Osteoblast (primary cell): ENCODE data around the gene MAP3K12. TPM values are rescaled to one million over a fixed set of nuclear protein-coding genes. Genes with fewer than 3 reads are reported as not detected.
"Not testable (repeated sequence)": the region's sequence is repeated elsewhere in the genome, so short reads cannot be mapped to it uniquely, and the experiment has no call there.

ENCODE experiments used
- DNase-seq: peaks from one replicate; pipeline ENCODE4 v3.0.0; 2011; ENCODE audit warnings: low spot score, mixed read lengths; ENCODE audit not compliant: insufficient read length; ENCODE audit errors: missing footprints
- H2AFZ ChIP-seq: 2 replicates; pipeline ENCODE4 v1.6.0; 2011; ENCODE audit warnings: mild to moderate bottlenecking, low read length
- H3K27ac ChIP-seq: 2 replicates; pipeline ENCODE4 v1.5.1; 2011; ENCODE audit warnings: mild to moderate bottlenecking, low read depth, low read length, moderate library complexity
- H3K27me3 ChIP-seq: 2 replicates; pipeline ENCODE4 v1.6.0; 2012; ENCODE audit warnings: mild to moderate bottlenecking, control low read depth, inconsistent platforms, low read length, moderate library complexity; ENCODE audit not compliant: insufficient read depth
- H3K36me3 ChIP-seq: 2 replicates; pipeline ENCODE4 v1.5.1; 2011; ENCODE audit warnings: mild to moderate bottlenecking, low read length, control low read depth, moderate library complexity; ENCODE audit not compliant: insufficient read depth
- H3K4me1 ChIP-seq: 2 replicates; pipeline ENCODE4 v1.5.1; 2011; ENCODE audit warnings: mild to moderate bottlenecking, low read length, control low read depth, moderate library complexity; ENCODE audit not compliant: insufficient read depth
- H3K4me2 ChIP-seq: 2 replicates; pipeline ENCODE4 v1.6.0; 2011; ENCODE audit warnings: mild to moderate bottlenecking, low read length; ENCODE audit not compliant: insufficient read depth
- H3K4me3 ChIP-seq: fragments of 200-600 bp; sonication (generic); 3 replicates; pipeline ENCODE4 v1.5.1; 2012; ENCODE audit warnings: mild to moderate bottlenecking, low read length, inconsistent platforms; ENCODE audit not compliant: insufficient read depth
- H3K79me2 ChIP-seq: 2 replicates; pipeline ENCODE4 v1.6.0; 2012; ENCODE audit warnings: mild to moderate bottlenecking, low read length, control low read depth, inconsistent platforms; ENCODE audit not compliant: insufficient read depth
- H3K9me3 ChIP-seq: 2 replicates; pipeline ENCODE4 v1.5.1; 2011; ENCODE audit warnings: low read depth, low read length, control low read depth
- H4K20me1 ChIP-seq: 2 replicates; pipeline ENCODE4 v1.6.0; 2012; ENCODE audit warnings: mild to moderate bottlenecking, low read length, control low read depth; ENCODE audit not compliant: insufficient read depth
- total RNA-seq: library from RNA; depleted of rRNA; stranded (reverse); fragments of >200 nt; gene quantifications from 2 replicates; pipeline ENCODE4 v1.2.3, GENCODE V29; 2012
- TF ChIP-seq, protein P1 (sequence below): IDR thresholded peaks from 2 replicates; pipeline ENCODE4 v1.5.1; 2011; ENCODE audit warnings: mild to moderate bottlenecking, low read depth, low read length, moderate library complexity; ENCODE audit errors: extremely low read depth

MAP3K12 gene
- total RNA-seq, 1 donor, result 49.6 TPM

DNA sequence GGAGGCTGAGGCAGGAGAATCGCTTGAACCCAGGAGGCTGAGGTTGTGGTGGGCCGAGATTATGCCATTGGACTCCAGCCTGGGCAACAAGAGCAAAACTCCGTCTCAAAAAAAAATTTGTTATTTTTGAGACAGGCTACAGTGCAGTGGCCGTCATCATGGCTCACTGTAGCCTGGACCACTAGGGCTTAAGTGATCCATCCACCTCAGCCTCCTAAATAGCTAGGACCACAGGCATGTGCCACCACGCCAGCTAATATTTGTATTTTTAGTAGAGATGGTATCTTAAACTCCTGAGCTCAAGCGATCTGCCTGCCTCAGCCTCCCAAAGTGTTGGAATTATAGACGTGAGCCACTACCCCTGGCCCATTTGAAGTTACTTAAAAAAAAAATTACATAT is 48.3 kb downstream of the MAP3K12 start:
- no peak overlapping the region for H3K4me3 ChIP-seq
- no peak overlapping the region for H3K27ac ChIP-seq
- no peak overlapping the region for H3K4me2 ChIP-seq
- peaks cover 21% of the 10 kb centered on the region for H3K4me1 ChIP-seq
- peaks cover 42% of the 10 kb centered on the region for H3K79me2 ChIP-seq
- H3K27me3 ChIP-seq, result no peaks in the 10 kb centered on the region
- peaks cover 32% of the 10 kb centered on the region for H4K20me1 ChIP-seq
- H2AFZ ChIP-seq, result no peak overlapping the region
- DNase-seq, result no peak
- TF ChIP-seq, protein P1, sequence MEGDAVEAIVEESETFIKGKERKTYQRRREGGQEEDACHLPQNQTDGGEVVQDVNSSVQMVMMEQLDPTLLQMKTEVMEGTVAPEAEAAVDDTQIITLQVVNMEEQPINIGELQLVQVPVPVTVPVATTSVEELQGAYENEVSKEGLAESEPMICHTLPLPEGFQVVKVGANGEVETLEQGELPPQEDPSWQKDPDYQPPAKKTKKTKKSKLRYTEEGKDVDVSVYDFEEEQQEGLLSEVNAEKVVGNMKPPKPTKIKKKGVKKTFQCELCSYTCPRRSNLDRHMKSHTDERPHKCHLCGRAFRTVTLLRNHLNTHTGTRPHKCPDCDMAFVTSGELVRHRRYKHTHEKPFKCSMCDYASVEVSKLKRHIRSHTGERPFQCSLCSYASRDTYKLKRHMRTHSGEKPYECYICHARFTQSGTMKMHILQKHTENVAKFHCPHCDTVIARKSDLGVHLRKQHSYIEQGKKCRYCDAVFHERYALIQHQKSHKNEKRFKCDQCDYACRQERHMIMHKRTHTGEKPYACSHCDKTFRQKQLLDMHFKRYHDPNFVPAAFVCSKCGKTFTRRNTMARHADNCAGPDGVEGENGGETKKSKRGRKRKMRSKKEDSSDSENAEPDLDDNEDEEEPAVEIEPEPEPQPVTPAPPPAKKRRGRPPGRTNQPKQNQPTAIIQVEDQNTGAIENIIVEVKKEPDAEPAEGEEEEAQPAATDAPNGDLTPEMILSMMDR, result no peak
- no peaks in the 10 kb centered on the region for H3K9me3 ChIP-seq
- peaks cover 29% of the 10 kb centered on the region for H3K36me3 ChIP-seq

DNA sequence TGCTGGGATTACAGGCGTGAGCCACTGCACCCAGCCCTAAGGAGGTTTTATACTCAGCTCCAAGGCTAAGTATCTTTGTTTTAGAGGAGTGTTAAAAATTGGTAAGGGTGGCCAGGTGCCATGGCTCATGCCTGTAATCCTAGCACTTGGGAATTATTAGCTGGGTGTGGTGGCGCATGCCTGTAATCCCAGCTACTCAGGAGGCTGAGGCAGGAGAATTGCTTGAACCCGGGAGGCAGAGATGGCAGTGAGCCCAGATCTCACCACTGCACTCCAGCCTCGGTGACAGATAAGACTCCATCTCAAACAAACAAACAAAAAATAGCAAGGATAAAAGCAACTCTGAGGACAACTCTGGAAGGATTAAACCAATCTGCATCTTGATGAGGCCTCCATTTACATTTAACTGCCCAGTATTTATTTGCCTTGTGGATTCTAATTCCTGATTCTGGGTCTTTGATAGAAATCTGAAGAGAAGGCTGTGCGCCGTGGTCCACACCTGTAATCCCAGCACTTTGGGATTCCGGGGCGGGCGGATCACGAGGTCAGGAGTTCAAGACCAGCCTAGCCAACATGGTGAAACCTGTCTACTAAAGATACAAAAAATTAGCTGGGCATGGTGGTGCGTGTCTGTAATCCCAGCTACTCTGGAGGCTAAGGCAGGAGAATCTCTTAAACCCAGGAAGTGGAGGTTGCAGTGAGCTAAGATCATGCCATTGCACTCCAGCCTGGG is 54.5 kb downstream of the MAP3K12 start:
- Histone ChIP-seq H3K4me1 (peaks cover 18% of the 10 kb centered on the region), H3K27ac (peak overlapping the region; percentile 4), H3K36me3 (peaks cover 32% of the 10 kb centered on the region), H3K79me2 (peaks cover 34% of the 10 kb centered on the region)
- not testable (repeated sequence) for DNase-seq, H3K9me3 ChIP-seq, H3K27me3 ChIP-seq, H3K4me2 ChIP-seq, H3K4me3 ChIP-seq, H2AFZ ChIP-seq, H4K20me1 ChIP-seq

DNA sequence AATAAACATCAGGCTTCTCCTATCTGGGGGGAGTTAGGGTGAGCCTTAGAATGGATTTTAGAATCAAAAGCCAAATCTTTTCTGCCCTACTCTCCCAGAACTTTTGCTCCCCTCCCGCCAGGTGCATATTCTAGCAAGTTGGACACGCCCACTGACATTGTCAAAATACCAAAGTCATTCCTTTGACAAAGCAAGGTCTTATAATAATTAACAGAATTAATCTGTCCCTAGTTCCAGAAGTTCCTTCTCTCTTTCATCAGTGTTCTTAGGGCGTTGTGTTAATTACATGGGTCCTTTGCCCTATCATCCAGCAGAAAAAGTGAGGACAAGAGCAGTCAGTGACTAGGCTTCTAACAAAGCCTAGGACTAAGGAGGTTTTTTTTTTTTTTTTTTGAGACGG is 55.3 kb downstream of the MAP3K12 start:
- Histone ChIP-seq H3K36me3 (peaks cover 32% of the 10 kb centered on the region), H3K4me2 (no peak overlapping the region), H4K20me1 (no peaks in the 10 kb centered on the region), H3K27me3 (no peaks in the 10 kb centered on the region), H3K4me1 (peaks cover 18% of the 10 kb centered on the region), H2AFZ (no peak overlapping the region), H3K4me3 (no peak overlapping the region), H3K79me2 (peaks cover 34% of the 10 kb centered on the region), H3K27ac (no peak overlapping the region), H3K9me3 (no peaks in the 10 kb centered on the region)
- TF ChIP-seq, protein P1, result no peak
- no peak for DNase-seq

DNA sequence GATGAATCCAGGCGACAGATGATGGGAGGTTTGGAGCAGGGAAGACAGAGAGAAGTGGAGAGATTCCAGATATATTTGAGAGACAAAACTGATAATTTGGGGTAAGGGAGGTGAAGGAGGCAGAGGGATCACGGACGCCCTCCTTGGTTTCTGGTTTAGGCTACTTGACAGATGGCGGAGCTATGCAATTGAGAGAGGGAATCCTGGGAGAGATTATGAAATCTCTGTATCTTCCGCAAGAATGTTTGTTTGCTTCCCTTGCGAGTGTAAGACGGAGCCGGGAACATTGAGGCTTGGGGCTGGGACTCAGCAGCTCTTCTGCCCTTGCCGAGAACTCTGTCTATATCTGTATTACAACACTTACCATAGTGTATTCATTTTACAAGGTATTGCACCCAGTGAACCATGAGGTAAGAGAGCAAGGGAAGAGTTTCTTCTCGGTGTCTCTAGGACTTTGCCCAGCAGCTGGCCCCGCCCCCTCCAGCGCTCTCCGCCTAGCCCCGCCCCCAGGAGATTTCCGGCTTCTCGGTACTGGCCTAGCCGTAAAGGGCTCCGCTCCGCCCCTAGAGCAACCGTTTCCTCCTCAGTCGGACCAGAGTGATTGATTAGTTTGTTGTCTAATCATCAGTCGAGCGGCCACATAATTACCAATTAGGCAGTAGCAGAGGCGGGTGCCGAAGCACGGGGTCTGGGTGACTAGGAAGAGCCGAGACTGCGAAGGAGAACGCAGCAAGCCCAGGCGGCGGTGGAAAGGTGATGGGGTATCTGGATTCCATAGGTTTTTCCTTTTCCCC is 58.0 kb downstream of the MAP3K12 start, which contains the start of gene PRR13:
PRR13 (plus strand) TSS at position 695 of the 794 bp plus-strand sequence. CDS start 981 bp downstream, outside the sequence.
- peak within 1 kb of the TSS; percentile 78 for H3K27ac ChIP-seq
- H3K36me3 ChIP-seq, result peaks cover 22% of the 10 kb centered on the region
- peak; percentile 98 for DNase-seq
- H3K4me1 ChIP-seq, result peaks cover 18% of the 10 kb centered on the region
- peak within 1 kb of the TSS; percentile 99 for H2AFZ ChIP-seq
- H3K79me2 ChIP-seq, result peaks cover 34% of the 10 kb centered on the region
- peak within 1 kb of the TSS; percentile 92 for H3K4me2 ChIP-seq
- no peaks in the 10 kb centered on the region for H4K20me1 ChIP-seq
- TF ChIP-seq, protein P1, result no peak
- no peaks in the 10 kb centered on the region for H3K27me3 ChIP-seq
- H3K9me3 ChIP-seq, result no peaks in the 10 kb centered on the region
- H3K4me3 ChIP-seq, result peak within 1 kb of the TSS; percentile 81

DNA sequence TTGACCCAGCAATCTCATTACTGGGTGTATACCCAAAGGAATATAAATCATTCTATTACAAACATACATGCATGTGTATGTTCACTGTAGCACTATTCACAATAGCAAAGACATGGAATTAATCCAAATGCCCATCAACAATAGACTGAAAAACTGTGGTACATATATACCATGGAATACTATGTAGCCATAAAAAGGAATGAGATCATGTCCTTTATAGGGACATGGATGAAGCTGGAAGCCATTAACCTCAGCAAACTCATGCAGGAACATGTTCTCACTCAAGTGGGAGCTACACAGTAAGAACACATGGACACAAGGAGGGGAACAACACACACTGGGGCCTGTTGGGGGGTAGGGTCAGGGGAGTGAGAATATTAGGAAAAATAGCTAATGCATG is 59.7 kb downstream of the MAP3K12 start:
- not testable (repeated sequence) for H3K27me3 ChIP-seq, H3K4me2 ChIP-seq, H3K4me3 ChIP-seq, H3K27ac ChIP-seq, H4K20me1 ChIP-seq, H3K9me3 ChIP-seq, H2AFZ ChIP-seq, DNase-seq, H3K36me3 ChIP-seq
- Histone ChIP-seq H3K79me2 (peaks cover 23% of the 10 kb centered on the region), H3K4me1 (peaks cover 18% of the 10 kb centered on the region)

DNA sequence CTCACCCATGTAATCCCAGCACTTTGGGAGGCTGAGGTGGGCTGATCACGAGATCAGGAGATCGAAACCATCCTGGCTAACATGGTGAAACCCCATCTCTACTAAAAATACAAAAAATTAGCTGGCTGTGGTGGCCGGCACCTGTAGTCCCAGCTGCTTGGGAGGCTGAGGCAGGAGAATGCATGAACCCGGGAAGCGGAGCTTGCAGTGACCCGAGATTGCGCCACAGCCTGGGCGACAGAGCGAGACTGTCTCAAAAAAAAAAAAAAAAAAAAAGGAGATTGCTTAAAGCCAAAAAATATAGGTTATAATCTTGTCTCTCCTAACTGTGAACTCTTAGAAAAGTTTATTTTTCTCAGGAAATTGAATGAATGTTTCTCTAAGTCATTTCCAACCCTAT is 63.9 kb downstream of the MAP3K12 start:
- peaks cover 12% of the 10 kb centered on the region for H3K4me1 ChIP-seq
- not testable (repeated sequence) for H3K4me3 ChIP-seq, H3K36me3 ChIP-seq, H3K4me2 ChIP-seq, H2AFZ ChIP-seq, H4K20me1 ChIP-seq, H3K79me2 ChIP-seq, H3K27ac ChIP-seq, H3K27me3 ChIP-seq, DNase-seq, H3K9me3 ChIP-seq
